Measurements from ENCODE around the gene KCNAB1. TPM values are rescaled to one million over a fixed set of nuclear protein-coding genes. Genes with fewer than 3 reads are reported as not detected.
"Not testable (repeated sequence)": the region's sequence is repeated elsewhere in the genome, so short reads cannot be mapped to it uniquely, and the experiment has no call there.

KCNAB1 gene
- total RNA-seq, 1 donor from 2014 or later = not detected

- ATAC-seq (ENCODE audit: low read depth) (no peak), DNase-seq (no peak)
- ChIA-PET POLR2A (no interaction called here), CTCF (no interaction called here)
- Mint-ChIP-seq H3K27ac (no peak overlapping the region), H3K27me3 (peaks cover 4% of the 10 kb centered on the region), H3K4me3 (no peak overlapping the region), H3K36me3 (ENCODE audit: low read depth) (no peaks in the 10 kb centered on the region), H3K9me3 (no peaks in the 10 kb centered on the region), H3K4me1 (no peaks in the 10 kb centered on the region)
- TF ChIP-seq CTCF (IDR thresholded peaks at IDR 0.05) = no peak
- intact Hi-C loops (cut with micrococcal nuclease) = no loop called here
Measured at GRCh38 chr3:156094391-156094790, 26.0 kb upstream of the KCNAB1 start.

- DNase-seq; H3K36me3 Mint-ChIP-seq (ENCODE audit: low read depth); ATAC-seq (ENCODE audit: low read depth); POLR2A ChIA-PET; H3K27me3 Mint-ChIP-seq; H3K4me1 Mint-ChIP-seq; H3K27ac Mint-ChIP-seq; H3K4me3 Mint-ChIP-seq; intact Hi-C loops (cut with micrococcal nuclease); CTCF ChIA-PET; H3K9me3 Mint-ChIP-seq: not testable (repeated sequence)
Measured at GRCh38 chr3:156095652-156096051, 24.7 kb upstream of the KCNAB1 start.

- Mint-ChIP-seq H3K27ac (no peak overlapping the region), H3K4me3 (no peak overlapping the region), H3K9me3 (no peaks in the 10 kb centered on the region), H3K4me1 (no peaks in the 10 kb centered on the region), H3K36me3 (ENCODE audit: low read depth) (no peaks in the 10 kb centered on the region), H3K27me3 (no peaks in the 10 kb centered on the region)
- DNase-seq = no peak
- intact Hi-C loops (cut with micrococcal nuclease) = no loop called here
- TF ChIP-seq CTCF (IDR thresholded peaks at IDR 0.05) = no peak
- CTCF ChIA-PET = no interaction called here
- ATAC-seq (ENCODE audit: low read depth) = no peak
- POLR2A ChIA-PET = no interaction called here
Measured at GRCh38 chr3:156098437-156099035, 21.8 kb upstream of the KCNAB1 start.

GRCh38 chr3:156099348-156099747, 21.0 kb upstream of the KCNAB1 start:
- DNase-seq; H3K27me3 Mint-ChIP-seq; H3K9me3 Mint-ChIP-seq; ATAC-seq (ENCODE audit: low read depth); H3K27ac Mint-ChIP-seq; H3K4me3 Mint-ChIP-seq; POLR2A ChIA-PET; CTCF ChIA-PET; H3K36me3 Mint-ChIP-seq (ENCODE audit: low read depth); H3K4me1 Mint-ChIP-seq; intact Hi-C loops (cut with micrococcal nuclease): not testable (repeated sequence)

DNA sequence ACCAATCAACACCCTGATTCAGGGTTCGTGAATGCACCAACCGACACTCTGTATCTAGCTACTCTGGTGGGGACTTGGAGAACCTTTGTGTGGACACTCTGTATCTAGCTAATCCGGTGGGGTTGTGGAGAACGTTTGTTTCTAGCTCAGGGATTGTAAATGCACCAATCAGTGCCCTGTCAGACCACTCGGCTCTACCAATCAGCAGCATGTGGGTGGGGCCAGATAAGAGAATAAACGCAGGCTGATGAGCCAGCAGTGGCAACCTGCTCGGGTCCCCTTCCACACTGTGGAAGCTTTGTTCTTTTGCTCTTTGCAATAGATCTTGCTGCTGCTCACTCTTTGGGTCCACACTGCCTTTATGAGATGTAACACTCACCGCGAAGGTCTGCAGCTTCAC, 20.4 kb upstream of the KCNAB1 start:
- intact Hi-C loops (cut with micrococcal nuclease); H3K9me3 Mint-ChIP-seq; H3K27ac Mint-ChIP-seq; POLR2A ChIA-PET; DNase-seq; H3K36me3 Mint-ChIP-seq (ENCODE audit: low read depth); CTCF ChIA-PET; H3K4me1 Mint-ChIP-seq; H3K4me3 Mint-ChIP-seq; H3K27me3 Mint-ChIP-seq; ATAC-seq (ENCODE audit: low read depth): not testable (repeated sequence)

- ChIA-PET POLR2A (no interaction called here), CTCF (interaction anchor here (0.6 kb wide), 1 partner anchor 32 kb away, joined by 3 read pairs; no protein-coding TSS in a partner anchor)
- TF ChIP-seq CTCF (IDR thresholded peaks at IDR 0.05) = no peak
Measured at GRCh38 chr3:156102267-156102931, 18.0 kb upstream of the KCNAB1 start.

More at GRCh38 chr3:156102267-156102931, 18.0 kb upstream of the KCNAB1 start:
- no peaks in the 10 kb centered on the region for H3K36me3 Mint-ChIP-seq (ENCODE audit: low read depth)
- no peaks in the 10 kb centered on the region for H3K9me3 Mint-ChIP-seq
- peaks cover 3% of the 10 kb centered on the region for H3K27me3 Mint-ChIP-seq
- H3K4me1 Mint-ChIP-seq = no peaks in the 10 kb centered on the region
- H3K27ac Mint-ChIP-seq = no peak overlapping the region
- H3K4me3 Mint-ChIP-seq = no peak overlapping the region
- DNase-seq (no peak), ATAC-seq (ENCODE audit: low read depth) (no peak)
- intact Hi-C loops (cut with micrococcal nuclease) = no loop called here

Data from activated B cell treated with CpG ODN at 0.5 μM for 24 hours (primary cell).